Measurements from ENCODE around the gene OPRD1. TPM values are rescaled to one million over a fixed set of nuclear protein-coding genes. Genes with fewer than 3 reads are reported as not detected.

Gene OPRD1
- total and polyA plus RNA-seq, 2 donors (not counting 1 experiment from before 2014, with no cell fraction given) = not detected

GRCh38 chr1:28803662-28804061 lies 8.3 kb upstream of the OPRD1 start:
- intact Hi-C loops (cut with micrococcal nuclease) = no loop called here
- TF ChIP-seq CTCF (IDR thresholded peaks at IDR 0.05) = no peak
- TF ChIP-seq EZH2 (IDR thresholded peaks at IDR 0.05; ENCODE audit: borderline replicate concordance, insufficient read depth, low read depth, low read length, poor library complexity, severe bottlenecking) = no peak
- Histone ChIP-seq H3K27ac (ENCODE audit: low read length in 2 of 2) (no peak overlapping the region), H2AFZ (ENCODE audit: insufficient read depth, low read depth, low read length, poor library complexity, severe bottlenecking) (no peak overlapping the region), H3K4me2 (replicated peaks; ENCODE audit: low read depth, low read length, poor library complexity, severe bottlenecking) (no peak overlapping the region), H4K20me1 (ENCODE audit: control insufficient read depth, insufficient read depth, low read length, poor library complexity, severe bottlenecking) (no peaks in the 10 kb centered on the region), H3K4me1 (ENCODE audit: control insufficient read depth in 2 of 2, insufficient read depth in 2 of 2, low read length in 2 of 2) (no peaks in the 10 kb centered on the region), H3K4me3 (ENCODE audit: control extremely low read depth in 1 of 5, extremely low read depth in 1 of 5, insufficient read depth in 1 of 5, low read depth in 2 of 5, low read length in 4 of 5) (no peak overlapping the region), H3K9ac (ENCODE audit: low read length) (no peak overlapping the region), H3K79me2 (ENCODE audit: control insufficient read depth, insufficient read depth, low read length) (no peaks in the 10 kb centered on the region), H3K9me3 (ENCODE audit: control extremely low read depth in 1 of 3, control insufficient read depth in 2 of 3, insufficient read depth in 1 of 3, low read length in 2 of 3) (peaks cover 0 to 6% (median 0%) of the 10 kb centered on the region in 3 donors), H3K27me3 (replicated peaks in 1 of 4; ENCODE audit: control extremely low read depth in 1 of 4, control insufficient read depth in 3 of 4, insufficient read depth in 4 of 4, low read length in 3 of 4) (peaks cover 0 to 2% (median 0%) of the 10 kb centered on the region in 4 experiments), H3K36me3 (replicated peaks in 1 of 2; ENCODE audit: control extremely low read depth in 1 of 2, control insufficient read depth in 1 of 2, extremely low read depth in 1 of 2, insufficient read depth in 2 of 2, low read length in 1 of 2) (no peaks in the 10 kb centered on the region)
- Mint-ChIP-seq H3K4me1 (no peaks in the 10 kb centered on the region), H3K9me3 (ENCODE audit: insufficient read depth) (no peaks in the 10 kb centered on the region), H3K4me3 (no peak overlapping the region), H3K27me3 (peaks cover 20% of the 10 kb centered on the region), H3K27ac (no peak overlapping the region)
- ChIA-PET POLR2A (no interaction called here), CTCF (no interaction called here)
- DNase-seq = no peak
- no peak for ATAC-seq (ENCODE audit: low read depth)
- WGBS (ENCODE audit: insufficient coverage) = 80% methylated on average over 1 of the region's 3 CpGs

GRCh38 chr1:28804071-28804470 lies 7.9 kb upstream of the OPRD1 start:
- H3K4me2 ChIP-seq (replicated peaks; ENCODE audit: low read depth, low read length, poor library complexity, severe bottlenecking) = no peak overlapping the region
- intact Hi-C loops (cut with micrococcal nuclease) = no loop called here
- no peak overlapping the region for H3K27ac Mint-ChIP-seq
- TF ChIP-seq EZH2 (IDR thresholded peaks at IDR 0.05; ENCODE audit: borderline replicate concordance, insufficient read depth, low read depth, low read length, poor library complexity, severe bottlenecking) = no peak
- no peak for TF ChIP-seq CTCF (IDR thresholded peaks at IDR 0.05)
- H3K27me3 Mint-ChIP-seq = peaks cover 15% of the 10 kb centered on the region
- no peak overlapping the region for H3K9ac ChIP-seq (ENCODE audit: low read length)
- DNase-seq (no peak), ATAC-seq (ENCODE audit: low read depth) (no peak)
- no peak overlapping the region for H3K4me3 ChIP-seq (ENCODE audit: control extremely low read depth in 1 of 5, extremely low read depth in 1 of 5, insufficient read depth in 1 of 5, low read depth in 2 of 5, low read length in 4 of 5)
- H3K36me3 ChIP-seq (replicated peaks in 1 of 2; ENCODE audit: control extremely low read depth in 1 of 2, control insufficient read depth in 1 of 2, extremely low read depth in 1 of 2, insufficient read depth in 2 of 2, low read length in 1 of 2) = no peaks in the 10 kb centered on the region
- H3K9me3 Mint-ChIP-seq (ENCODE audit: insufficient read depth) = no peaks in the 10 kb centered on the region
- 94% methylated on average over 2 of the region's 3 CpGs for WGBS (ENCODE audit: insufficient coverage)
- H3K9me3 ChIP-seq (ENCODE audit: control extremely low read depth in 1 of 3, control insufficient read depth in 2 of 3, insufficient read depth in 1 of 3, low read length in 2 of 3) = peaks cover 0 to 6% (median 0%) of the 10 kb centered on the region in 3 donors
- no peak overlapping the region for H3K4me3 Mint-ChIP-seq
- H3K27me3 ChIP-seq (replicated peaks in 1 of 4; ENCODE audit: control extremely low read depth in 1 of 4, control insufficient read depth in 3 of 4, insufficient read depth in 4 of 4, low read length in 3 of 4) = peaks cover 0 to 2% (median 0%) of the 10 kb centered on the region in 4 experiments
- H3K4me1 Mint-ChIP-seq = no peaks in the 10 kb centered on the region
- H3K27ac ChIP-seq (ENCODE audit: low read length in 2 of 2) = no peak overlapping the region
- H4K20me1 ChIP-seq (ENCODE audit: control insufficient read depth, insufficient read depth, low read length, poor library complexity, severe bottlenecking) = no peaks in the 10 kb centered on the region
- no peak overlapping the region for H2AFZ ChIP-seq (ENCODE audit: insufficient read depth, low read depth, low read length, poor library complexity, severe bottlenecking)
- H3K79me2 ChIP-seq (ENCODE audit: control insufficient read depth, insufficient read depth, low read length) = no peaks in the 10 kb centered on the region
- no peaks in the 10 kb centered on the region for H3K4me1 ChIP-seq (ENCODE audit: control insufficient read depth in 2 of 2, insufficient read depth in 2 of 2, low read length in 2 of 2)
- POLR2A ChIA-PET = no interaction called here
- CTCF ChIA-PET = interaction anchor here (1.4 kb wide), 1 partner anchor 73 kb away, joined by 5 read pairs; no protein-coding TSS in a partner anchor

Measured in B cell (primary cell).